ENCODE results near the gene DLX6.
"Not testable (repeated sequence)": the region's sequence is repeated elsewhere in the genome, so short reads cannot be mapped to it uniquely, and the experiment has no call there.

DLX6 gene

GRCh38 chr7:97024209-97025129 is 19.1 kb downstream of the DLX6 start, which contains the start of gene DLX5:
Gene DLX5, minus strand, starts transcription at chr7:97024831. Its CDS starts 208 bp downstream, at chr7:97024623.
- DNase-seq (ENCODE audit: low read depth), result no peak

GRCh38 chr7:97025130-97025499 is 19.8 kb downstream of the DLX6 start:
- DNase-seq (ENCODE audit: low read depth), result no peak

DNA sequence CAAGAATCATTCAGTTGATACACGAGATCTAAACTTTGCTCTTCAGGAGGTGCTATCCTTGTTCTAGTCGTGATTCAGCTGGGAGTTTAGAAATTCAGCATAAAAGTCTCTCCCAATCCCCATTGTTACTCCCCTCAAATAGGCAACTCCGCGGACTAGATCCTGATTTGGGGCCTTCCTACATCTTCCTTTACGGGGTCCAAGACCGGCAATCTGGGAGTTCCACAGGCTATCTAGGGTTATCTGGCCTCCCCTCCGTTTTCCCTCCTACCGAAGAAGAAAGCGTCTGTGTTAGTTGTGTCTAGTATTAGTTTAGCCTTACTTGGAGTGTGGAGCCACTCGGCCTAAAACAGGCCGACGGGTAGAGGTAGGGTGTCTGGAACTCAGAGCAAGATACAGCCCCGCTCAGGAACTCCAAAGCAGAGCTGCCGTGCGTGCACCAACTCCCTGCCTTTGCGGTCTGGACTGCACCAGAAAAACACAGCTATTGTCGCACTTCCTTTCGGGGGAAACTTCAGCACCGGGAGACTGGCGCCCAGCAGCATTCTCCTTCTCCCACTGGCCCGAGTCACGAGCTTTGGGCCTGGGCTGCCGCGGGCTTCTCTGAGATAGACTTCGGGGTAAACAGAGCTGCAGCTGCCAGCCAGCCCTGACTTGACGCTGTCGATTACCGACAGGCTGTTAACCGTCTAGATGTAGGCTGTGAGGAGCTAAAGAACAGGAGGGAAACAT is 20.8 kb downstream of the DLX6 start:
- DNase-seq (ENCODE audit: low read depth), result no peak

DNA sequence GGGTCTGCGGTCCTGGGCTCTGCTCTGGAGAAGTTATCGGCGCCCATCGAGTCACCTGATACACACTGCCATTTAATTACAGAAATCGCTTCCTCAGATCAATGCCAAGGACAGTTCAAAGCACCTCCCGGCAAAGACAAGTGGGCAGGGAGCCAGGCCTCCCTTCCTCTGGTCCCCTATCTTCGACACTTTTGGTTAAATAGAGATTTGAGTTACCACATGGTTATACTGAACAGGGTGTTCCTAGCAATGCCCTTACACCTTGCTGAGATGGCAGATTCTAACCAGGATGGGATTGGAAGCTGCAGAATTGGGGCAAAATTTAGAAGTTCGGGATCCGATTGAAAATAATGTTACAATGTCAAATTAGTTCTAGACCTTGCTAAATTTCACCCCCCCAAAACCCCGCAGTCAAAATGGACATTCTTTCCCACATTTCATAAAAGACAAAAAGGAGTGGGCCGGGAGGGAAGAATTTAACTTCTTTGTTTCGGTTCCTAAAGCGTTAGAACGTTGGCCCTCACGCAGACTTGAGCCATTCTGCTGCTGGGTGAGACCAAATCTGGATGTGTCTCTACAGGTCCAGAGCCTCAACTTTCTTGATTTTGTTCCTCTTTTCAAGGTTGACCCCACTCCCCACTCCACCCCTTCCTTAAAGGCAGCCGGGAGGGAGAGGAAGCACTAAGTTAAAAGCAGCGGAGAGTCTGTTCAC is 21.5 kb downstream of the DLX6 start:
- DNase-seq (ENCODE audit: low read depth), result no peak

DNA sequence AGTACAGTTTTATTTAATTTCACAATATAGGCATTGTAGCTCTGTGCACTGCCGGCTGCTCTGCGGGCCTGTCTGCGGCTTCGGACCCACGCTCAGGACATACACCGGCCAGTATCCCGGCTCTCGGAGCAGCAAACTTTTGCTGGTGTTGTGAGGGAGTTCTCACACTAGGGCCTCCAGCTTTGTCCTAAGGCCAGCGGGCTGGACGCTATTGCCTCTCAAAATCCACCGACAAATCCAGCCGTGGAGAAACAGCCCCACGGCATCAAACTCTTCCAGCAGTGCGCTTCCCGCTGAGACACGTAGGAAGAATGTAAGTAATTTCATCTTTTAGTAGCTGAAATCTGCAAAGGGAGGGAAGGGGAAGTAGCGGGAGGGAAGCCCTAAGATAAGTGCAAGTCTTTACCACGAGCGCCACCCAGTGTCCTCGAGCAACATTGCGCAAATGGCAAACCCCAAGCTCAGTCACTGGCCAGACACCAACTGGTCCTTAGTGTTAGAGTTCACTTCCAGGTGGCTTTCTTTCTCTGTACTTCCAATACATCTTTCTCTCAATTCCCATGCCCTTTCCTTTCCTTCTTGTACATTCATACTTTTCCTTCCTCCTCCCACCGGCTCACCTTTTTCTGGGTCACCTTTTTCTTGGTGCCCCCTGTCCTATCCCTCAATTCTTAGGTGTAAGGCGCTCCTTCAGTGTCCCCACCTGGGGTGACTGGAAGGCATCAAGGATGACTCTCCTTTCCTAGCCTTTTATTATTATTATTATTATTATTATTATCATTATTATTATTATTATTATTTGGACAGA is 22.3 kb downstream of the DLX6 start:
- peak; percentile 50 for DNase-seq (ENCODE audit: low read depth)

GRCh38 chr7:97034213-97034852 is 29.0 kb downstream of the DLX6 start:
- not testable (repeated sequence) for DNase-seq (ENCODE audit: low read depth)

DNA sequence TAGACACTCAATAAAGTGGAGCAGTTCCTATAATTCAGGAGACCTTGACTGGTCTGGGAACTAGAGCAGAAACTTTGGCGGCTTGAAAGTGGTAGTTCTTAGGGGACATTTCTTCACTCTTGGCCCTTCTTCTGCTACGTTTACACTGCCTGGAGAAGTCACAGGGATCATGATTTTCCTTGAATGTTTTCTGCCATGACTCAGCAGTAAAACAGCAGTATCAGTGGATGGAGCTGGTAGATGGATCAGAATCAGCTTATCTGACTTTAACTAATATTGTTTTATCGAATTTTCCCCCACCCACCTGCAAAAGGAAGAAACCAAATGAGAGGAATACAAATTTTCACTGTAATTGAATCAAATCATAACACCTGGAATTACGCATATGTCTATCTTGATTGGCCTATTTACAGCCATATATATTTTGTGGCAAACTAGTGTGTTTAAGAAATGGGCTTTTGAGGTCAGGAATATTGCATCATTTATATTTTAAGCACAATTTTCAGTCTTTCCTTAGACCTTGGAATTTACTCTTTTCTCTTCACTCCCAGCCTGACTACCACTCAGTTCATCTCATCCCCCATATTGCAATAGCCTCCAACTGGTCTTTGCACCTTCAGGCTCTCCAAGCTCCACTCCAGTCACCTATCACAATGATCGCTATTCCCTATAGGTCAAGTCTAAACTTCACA is 34.2 kb downstream of the DLX6 start:
- DNase-seq (ENCODE audit: low read depth), result no peak

- DNase-seq (ENCODE audit: low read depth), result no peak
Measured at GRCh38 chr7:97043281-97043680, 37.9 kb downstream of the DLX6 start.
